Thymus (tissue), 11 donors: ENCODE results near the gene DOCK9. TPM values are rescaled to one million over a fixed set of nuclear protein-coding genes. Genes with fewer than 3 reads are reported as not detected.

ENCODE experiments used
- DNase-seq, 9 donors: peaks; one replicate each; pipeline ENCODE4 v3.0.0-alpha.2; 2013; ENCODE audit warnings: low spot score in 9 of 9, low read depth in 6 of 9, missing footprints in 1 of 9
- H3K27ac ChIP-seq, 2 donors: one replicate each; pipeline ENCODE4 v1.5.1; 2013; ENCODE audit warnings: control low read depth in 1 of 2, low read depth in 1 of 2, low read length in 1 of 2, mild to moderate bottlenecking in 1 of 2, moderate library complexity in 1 of 2
- H3K27me3 ChIP-seq, 2 donors: one replicate each; pipeline ENCODE4 v1.5.1; 2013; ENCODE audit warnings: low read length in 1 of 2; ENCODE audit not compliant: control insufficient read depth in 2 of 2, insufficient read depth in 1 of 2
- H3K36me3 ChIP-seq, 2 donors: one replicate each; pipeline ENCODE4 v1.5.1; 2013; ENCODE audit warnings: low read length in 1 of 2, mild to moderate bottlenecking in 1 of 2, moderate library complexity in 1 of 2; ENCODE audit not compliant: control insufficient read depth in 2 of 2, insufficient read depth in 2 of 2
- H3K4me1 ChIP-seq, 2 donors: one replicate each; pipeline ENCODE4 v1.5.1; 2013; ENCODE audit warnings: low read length in 2 of 2; ENCODE audit not compliant: control insufficient read depth in 2 of 2, insufficient read depth in 2 of 2
- H3K4me3 ChIP-seq, 2 donors: one replicate each; pipeline ENCODE4 v1.5.1; 2013; ENCODE audit warnings: low read length in 2 of 2, control low read depth in 1 of 2, mild to moderate bottlenecking in 1 of 2
- H3K9me3 ChIP-seq, 2 donors: one replicate each; pipeline ENCODE4 v1.5.1; 2013; ENCODE audit warnings: low read length in 1 of 2, mild to moderate bottlenecking in 1 of 2; ENCODE audit not compliant: control insufficient read depth in 2 of 2, insufficient read depth in 1 of 2
- WGBS: extraction: QIAGEN DNeasy Blood & Tissue Kit; methylation state at CpG from one replicate; pipeline ENCODE4 v1.1.7; 2013; 5-methylcytosine and 5-hydroxymethylcytosine counted together
- polyA plus RNA-seq: library from polyadenylated mRNA; stranded (reverse); fragments of 200-250 nt; gene quantifications from one replicate; pipeline ENCODE4 v1.2.3, GENCODE V29; 2013
- total RNA-seq: library from RNA; stranded (reverse); fragments of 120-200 nt; gene quantifications from one replicate; pipeline ENCODE4 v1.2.4, GENCODE V29; 2013
- donor health status: healthy.

DOCK9 gene
- total and polyA plus RNA-seq, 2 donors = 34.0 to 37.9 TPM

- DNase-seq = no peak
- Histone ChIP-seq H3K4me1 (peaks cover 4 to 6% of the 10 kb centered on the region in 2 donors), H3K4me3 (no peak overlapping the region), H3K9me3 (no peaks in the 10 kb centered on the region), H3K27ac (no peak overlapping the region), H3K27me3 (no peaks in the 10 kb centered on the region), H3K36me3 (no peaks in the 10 kb centered on the region)
- WGBS = 98% methylated on average over 9 of the region's 9 CpGs
Observed at GRCh38 chr13:98945863-98946605, 31.8 kb downstream of the DOCK9 start.

- Histone ChIP-seq H3K9me3 (no peaks in the 10 kb centered on the region), H3K36me3 (no peaks in the 10 kb centered on the region), H3K27ac (no peak overlapping the region), H3K4me1 (peaks cover 16 to 23% of the 10 kb centered on the region in 2 donors), H3K4me3 (no peak overlapping the region), H3K27me3 (no peaks in the 10 kb centered on the region)
- no peak for DNase-seq
- 98% methylated on average over 5 of the region's 5 CpGs for WGBS
Observed at GRCh38 chr13:98944336-98944735, 33.5 kb downstream of the DOCK9 start.

GRCh38 chr13:98942997-98943396 is 34.9 kb downstream of the DOCK9 start:
- DNase-seq = no peak
- H3K36me3 ChIP-seq = no peaks in the 10 kb centered on the region
- peaks cover 21 to 33% of the 10 kb centered on the region in 2 donors for H3K4me1 ChIP-seq
- over 99% methylated on average over 3 of the region's 3 CpGs for WGBS
- no peak overlapping the region for H3K4me3 ChIP-seq
- no peaks in the 10 kb centered on the region for H3K27me3 ChIP-seq
- H3K27ac ChIP-seq = no peak overlapping the region
- H3K9me3 ChIP-seq = no peaks in the 10 kb centered on the region

DNA sequence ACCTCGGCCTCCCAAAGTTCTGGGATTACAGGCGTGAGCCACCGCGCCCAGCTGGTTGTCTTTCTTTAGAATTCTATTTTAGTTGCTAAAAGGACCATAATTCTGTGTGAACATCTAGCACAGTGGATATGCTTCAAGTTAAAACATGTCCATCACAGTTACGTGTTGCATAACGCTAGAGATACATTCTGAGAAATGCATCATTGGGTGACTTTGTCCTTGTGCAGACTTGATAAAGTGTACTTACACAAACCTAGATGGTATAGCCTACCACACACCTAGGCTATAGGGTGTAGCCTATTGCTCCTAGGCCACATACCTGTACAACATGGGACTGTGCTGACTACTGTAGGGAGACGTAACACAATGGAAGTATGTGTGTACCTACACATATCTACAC is 35.4 kb downstream of the DOCK9 start:
- Histone ChIP-seq H3K4me3 (no peak overlapping the region), H3K9me3 (no peaks in the 10 kb centered on the region), H3K27me3 (no peaks in the 10 kb centered on the region), H3K36me3 (no peaks in the 10 kb centered on the region), H3K4me1 (peaks cover 21 to 36% of the 10 kb centered on the region in 2 donors), H3K27ac (no peak overlapping the region)
- WGBS = 97% methylated on average over 7 of the region's 7 CpGs
- DNase-seq = no peak

- Histone ChIP-seq H3K4me1 (peaks cover 21 to 36% of the 10 kb centered on the region in 2 donors), H3K27me3 (no peaks in the 10 kb centered on the region), H3K4me3 (no peak overlapping the region), H3K27ac (no peak overlapping the region), H3K9me3 (no peaks in the 10 kb centered on the region), H3K36me3 (no peaks in the 10 kb centered on the region)
- WGBS = 90% methylated on average over 4 of the region's 4 CpGs
- DNase-seq = no peak
Observed at GRCh38 chr13:98941536-98941935, 36.3 kb downstream of the DOCK9 start.

DNA sequence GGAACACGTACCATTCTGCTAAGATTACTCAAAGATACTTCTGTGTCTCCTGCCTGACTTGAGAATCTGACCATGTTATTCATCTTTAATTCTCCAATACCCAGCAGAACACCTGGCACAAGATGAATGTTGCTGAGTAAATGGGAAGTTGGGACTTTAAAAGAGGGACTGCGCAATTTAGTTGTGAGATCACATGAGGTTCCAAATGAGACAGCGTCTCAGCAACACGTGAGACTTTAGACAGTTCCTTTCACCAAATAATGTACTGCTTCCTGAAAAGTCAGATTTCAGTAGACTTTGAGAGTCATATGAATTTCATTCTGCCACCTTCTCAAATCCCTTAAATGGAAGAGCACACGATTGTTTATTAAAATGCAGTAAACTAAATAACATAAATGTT is 36.7 kb downstream of the DOCK9 start:
- Histone ChIP-seq H3K36me3 (no peaks in the 10 kb centered on the region), H3K27me3 (no peaks in the 10 kb centered on the region), H3K27ac (peak overlapping the region in 1 of 2 donors; percentile 80), H3K4me1 (peaks cover 21 to 36% of the 10 kb centered on the region in 2 donors), H3K9me3 (no peaks in the 10 kb centered on the region), H3K4me3 (no peak overlapping the region)
- DNase-seq = peak in 1 of 9 donors; percentile 14
- 62% methylated on average over 5 of the region's 5 CpGs for WGBS

DNA sequence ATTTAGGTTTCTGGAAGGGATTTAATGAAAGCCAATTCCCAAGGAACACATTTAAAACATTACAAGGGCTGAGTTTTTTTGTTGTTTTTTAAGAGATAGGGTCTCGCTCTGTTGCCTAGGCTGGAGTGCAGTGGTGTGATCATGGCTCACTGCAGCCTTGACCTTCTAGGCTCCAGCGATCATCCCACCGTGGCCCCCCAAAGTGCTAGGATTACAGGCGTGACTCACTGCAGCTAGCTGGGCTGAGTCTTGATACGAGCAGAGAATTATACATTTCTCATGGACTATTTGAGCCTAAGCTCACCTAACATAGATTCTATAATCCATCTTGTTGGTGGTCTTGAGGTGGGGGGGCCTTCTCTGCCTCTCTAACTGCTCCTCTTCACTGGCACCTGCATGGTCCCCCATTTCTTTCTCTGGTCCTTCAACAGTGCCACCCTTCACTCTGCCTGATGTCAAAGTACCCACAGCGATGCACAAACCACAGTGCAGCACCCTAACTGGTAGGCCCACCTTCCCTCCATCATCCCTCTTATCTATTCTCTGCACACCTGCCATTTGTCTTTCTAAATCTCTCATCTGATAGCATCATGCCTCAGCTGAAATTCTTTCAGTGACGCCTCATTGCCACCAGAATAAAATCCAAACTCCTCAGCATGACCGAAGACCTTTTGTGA is 37.4 kb downstream of the DOCK9 start:
- no peaks in the 10 kb centered on the region for H3K36me3 ChIP-seq
- DNase-seq = peak in 5 of 9 donors; percentile 41 to 80 (median 49)
- peaks cover 21 to 36% of the 10 kb centered on the region in 2 donors for H3K4me1 ChIP-seq
- 70% methylated on average over 8 of the region's 8 CpGs for WGBS
- H3K27ac ChIP-seq = peak overlapping the region in 1 of 2 donors; percentile 80
- no peaks in the 10 kb centered on the region for H3K27me3 ChIP-seq
- H3K4me3 ChIP-seq = no peak overlapping the region
- H3K9me3 ChIP-seq = no peaks in the 10 kb centered on the region

- Histone ChIP-seq H3K27me3 (no peaks in the 10 kb centered on the region), H3K4me1 (peaks cover 21 to 36% of the 10 kb centered on the region in 2 donors), H3K9me3 (no peaks in the 10 kb centered on the region), H3K4me3 (no peak overlapping the region), H3K36me3 (no peaks in the 10 kb centered on the region), H3K27ac (no peak overlapping the region)
- DNase-seq = no peak
- 94% methylated on average over 5 of the region's 5 CpGs for WGBS
Observed at GRCh38 chr13:98939660-98940191, 38.1 kb downstream of the DOCK9 start.

GRCh38 chr13:98938801-98939200 is 39.1 kb downstream of the DOCK9 start:
- H3K4me3 ChIP-seq = no peak overlapping the region
- peak in 1 of 9 donors; percentile 41 for DNase-seq
- WGBS = 96% methylated on average over 3 of the region's 3 CpGs
- H3K36me3 ChIP-seq = no peaks in the 10 kb centered on the region
- peaks cover 0 to 5% of the 10 kb centered on the region in 2 donors for H3K9me3 ChIP-seq
- peaks cover 21 to 36% of the 10 kb centered on the region in 2 donors for H3K4me1 ChIP-seq
- H3K27me3 ChIP-seq = no peaks in the 10 kb centered on the region
- H3K27ac ChIP-seq = no peak overlapping the region
